H1 (cell line): ENCODE data around the gene CARM1. TPM values are rescaled to one million over a fixed set of nuclear protein-coding genes. Genes with fewer than 3 reads are reported as not detected.

Source experiments
- CTCF ChIA-PET: fragments of 300-600 bp; sonication (Branson Sonifier 250); formaldehyde crosslinking; loops from one replicate; lab custom pipeline; 2021; ENCODE audit not compliant: partially characterized antibody; lab: Charles Lee
- POLR2A ChIA-PET: fragments of 300-600 bp; sonication (Branson Sonifier 250); formaldehyde crosslinking; loops from one replicate; lab custom pipeline; 2021; ENCODE audit warnings: inconsistent platforms; ENCODE audit not compliant: partially characterized antibody; lab: Charles Lee
- DNase-seq, 2 experiments: peaks; one replicate each; pipeline versions ENCODE4 v3.0.0 to v3.0.0-alpha.2; 2010 to 2022; ENCODE audit warnings: low spot score in 2 of 2, low read depth in 1 of 2, mixed read lengths in 1 of 2
- FAIRE-seq: peaks from 2 replicates; lab custom pipeline; 2011; peaks lifted over from hg19 to GRCh38; lab: Jason Lieb, UNC
- H2AFZ ChIP-seq: 2 replicates; pipeline ENCODE4 v1.8.1; 2012; ENCODE audit warnings: low read length, inconsistent platforms
- H2AK5ac ChIP-seq: 2 replicates; pipeline ENCODE4 v1.6.1; 2013; ENCODE audit warnings: low read depth, low read length
- H2BK120ac ChIP-seq: replicated peaks from 2 replicates; pipeline ENCODE3; 2013; ENCODE audit warnings: low read depth, low read length, inconsistent platforms
- H2BK12ac ChIP-seq: 2 replicates; pipeline ENCODE4 v1.6.1; 2013; ENCODE audit warnings: low read depth, low read length
- H2BK15ac ChIP-seq: 2 replicates; pipeline ENCODE4 v1.6.1; 2013; ENCODE audit warnings: low read length
- H2BK20ac ChIP-seq: 2 replicates; pipeline ENCODE4 v1.6.1; 2013; ENCODE audit warnings: low read length
- H2BK5ac ChIP-seq: 2 replicates; pipeline ENCODE4 v1.6.1; 2013; ENCODE audit warnings: low read depth, low read length
- H3K14ac ChIP-seq: 2 replicates; pipeline ENCODE4 v1.6.1; 2013; ENCODE audit warnings: inconsistent platforms; ENCODE audit not compliant: insufficient read length
- H3K18ac ChIP-seq: 2 replicates; pipeline ENCODE4 v1.6.1; 2013; ENCODE audit warnings: low read length; ENCODE audit errors: extremely low read depth
- H3K23ac ChIP-seq: 2 replicates; pipeline ENCODE4 v1.6.1; 2013; ENCODE audit warnings: inconsistent platforms; ENCODE audit not compliant: insufficient read length
- H3K23me2 ChIP-seq: 2 replicates; pipeline ENCODE4 v1.6.1; 2013; ENCODE audit warnings: low read depth, low read length
- H3K27ac ChIP-seq: 2 replicates; pipeline ENCODE4 v1.6.1; 2011; ENCODE audit warnings: low read depth, low read length, inconsistent platforms
- H3K27me3 ChIP-seq, 4 experiments: replicated peaks in 1 of 4; 1 replicate in 1 of 4; 2 replicates in 3 of 4; pipeline versions ENCODE4 v1.6.1 to v1.8.1; 2011 to 2013; ENCODE audit warnings: low read length in 3 of 4, mild to moderate bottlenecking in 3 of 4, inconsistent platforms in 2 of 4, mixed read lengths in 2 of 4, moderate library complexity in 1 of 4; ENCODE audit not compliant: control insufficient read depth in 3 of 4, insufficient read depth in 3 of 4; ENCODE audit errors: extremely low read depth in 1 of 4
- H3K36me3 ChIP-seq, 4 experiments: 2 replicates each; pipeline versions ENCODE4 v1.6.1 to v1.8.1; 2011 to 2013; ENCODE audit warnings: mild to moderate bottlenecking in 4 of 4, low read length in 3 of 4, moderate library complexity in 2 of 4, control low read depth in 1 of 4, inconsistent platforms in 1 of 4; ENCODE audit not compliant: insufficient read depth in 4 of 4, control insufficient read depth in 2 of 4
- H3K4ac ChIP-seq: replicated peaks from 2 replicates; pipeline ENCODE3; 2013; ENCODE audit warnings: low read length, low read depth, mixed read lengths, inconsistent platforms; ENCODE audit not compliant: insufficient read length
- H3K4me1 ChIP-seq, 4 experiments: replicated peaks in 1 of 4; 1 replicate in 1 of 4; 2 replicates in 3 of 4; pipeline versions ENCODE4 v1.6.1 to v1.8.1; 2011 to 2013; ENCODE audit warnings: low read length in 3 of 4, inconsistent platforms in 2 of 4, mixed read lengths in 1 of 4; ENCODE audit not compliant: insufficient read depth in 4 of 4, control insufficient read depth in 3 of 4
- H3K4me2 ChIP-seq, 2 experiments: 2 replicates each; pipeline versions ENCODE4 v1.6.1 to v1.8.1; 2011 to 2013; ENCODE audit warnings: low read depth in 2 of 2, low read length in 2 of 2, control low read depth in 1 of 2, inconsistent platforms in 1 of 2, mild to moderate bottlenecking in 1 of 2; ENCODE audit not compliant: insufficient read depth in 1 of 2
- H3K4me3 ChIP-seq, 4 experiments: fragments of 200-600, 300-600 bp in 1 of 4; sonication (generic), shearing (Covaris generic), sonication (Bioruptor Twin) in 1 of 4; 2 replicates each; pipeline versions ENCODE4 v1.5.1 to v1.8.1; 2011 to 2016; ENCODE audit warnings: low read length in 4 of 4, low read depth in 3 of 4, control low read depth in 2 of 4, inconsistent platforms in 2 of 4, mild to moderate bottlenecking in 2 of 4, mixed read lengths in 1 of 4, moderate library complexity in 1 of 4; ENCODE audit not compliant: insufficient read depth in 2 of 4; ENCODE audit errors: extremely low read depth in 1 of 4
- H3K56ac ChIP-seq: replicated peaks from 2 replicates; pipeline ENCODE3; 2013; ENCODE audit warnings: low read depth, mild to moderate bottlenecking, mixed read lengths, low read length, inconsistent platforms; ENCODE audit not compliant: insufficient read length
- H3K79me1 ChIP-seq: 2 replicates; pipeline ENCODE4 v1.6.1; 2013; ENCODE audit warnings: low read depth, low read length, control low read depth
- H3K79me2 ChIP-seq, 2 experiments: 2 replicates each; pipeline versions ENCODE4 v1.6.1 to v1.8.1; 2012 to 2013; ENCODE audit warnings: low read length in 2 of 2, mild to moderate bottlenecking in 2 of 2, inconsistent platforms in 1 of 2; ENCODE audit not compliant: insufficient read depth in 2 of 2, control insufficient read depth in 1 of 2
- H3K9ac ChIP-seq, 4 experiments: replicated peaks in 1 of 4; 1 replicate in 1 of 4; 2 replicates in 3 of 4; pipeline versions ENCODE4 v1.6.1 to v1.8.1; 2011 to 2013; ENCODE audit warnings: low read depth in 3 of 4, low read length in 3 of 4, control low read depth in 2 of 4, mild to moderate bottlenecking in 2 of 4, moderate library complexity in 2 of 4, inconsistent platforms in 1 of 4; ENCODE audit errors: extremely low read depth in 1 of 4
- H3K9me3 ChIP-seq, 2 experiments: 2 replicates each; pipeline versions ENCODE4 v1.6.1 to v1.8.1; 2012 to 2013; ENCODE audit warnings: mild to moderate bottlenecking in 2 of 2, moderate library complexity in 2 of 2, control low read depth in 1 of 2, inconsistent platforms in 1 of 2, low read depth in 1 of 2, low read length in 1 of 2, mixed read lengths in 1 of 2; ENCODE audit not compliant: insufficient read depth in 2 of 2
- H4K20me1 ChIP-seq, 2 experiments: replicated peaks in 1 of 2; 2 replicates each; pipeline versions ENCODE3 to v1.8.1; 2011 to 2013; ENCODE audit warnings: inconsistent platforms in 2 of 2, low read length in 2 of 2, mild to moderate bottlenecking in 1 of 2; ENCODE audit not compliant: insufficient read depth in 2 of 2, control insufficient read depth in 1 of 2
- H4K5ac ChIP-seq: 2 replicates; pipeline ENCODE4 v1.6.1; 2013; ENCODE audit warnings: low read length, low read depth, mixed read lengths, inconsistent platforms; ENCODE audit not compliant: insufficient read length
- H4K8ac ChIP-seq: 2 replicates; pipeline ENCODE4 v1.8.0; 2013; ENCODE audit warnings: mild to moderate bottlenecking, moderate library complexity, low read length, inconsistent platforms; ENCODE audit not compliant: insufficient read depth; ENCODE audit errors: extremely low read depth
- H4K91ac ChIP-seq: replicated peaks from 2 replicates; pipeline ENCODE3; 2013; ENCODE audit warnings: low read length, mixed read lengths, inconsistent platforms; ENCODE audit not compliant: insufficient read length
- POLR2A ChIP-seq, 2 experiments: IDR thresholded peaks; 1 replicate in 1 of 2; 2 replicates in 1 of 2; pipeline ENCODE4 v1.6.1; 2011; ENCODE audit warnings: low read depth in 2 of 2, low read length in 2 of 2, mild to moderate bottlenecking in 2 of 2; ENCODE audit errors: control extremely low read depth in 1 of 2
- POLR2AphosphoS5 ChIP-seq: IDR thresholded peaks from 2 replicates; pipeline ENCODE4 v1.6.1; 2011; ENCODE audit warnings: low read depth, low read length
- WGBS, 2 experiments: shearing (Covaris generic) in 1 of 2; methylation state at CpG; one replicate each; pipeline versions ENCODE4 v1.1.6 to v1.1.7; 2013 to 2015; ENCODE audit warnings: low lambda C conversion rate in 2 of 2, mixed read lengths in 2 of 2, inconsistent platforms in 1 of 2, low coverage in 1 of 2, missing lambda C conversion rate in 1 of 2; ENCODE audit not compliant: insufficient replicate concordance in 2 of 2, insufficient coverage in 1 of 2, insufficient read length in 1 of 2; ENCODE audit errors: extremely low coverage in 1 of 2, missing lambda C conversion rate in 1 of 2; 5-methylcytosine and 5-hydroxymethylcytosine counted together
- polyA plus RNA-seq, 7 experiments: library from polyadenylated mRNA; depleted of rRNA in 3 of 7; stranded (reverse) in 5 of 7; unstranded in 2 of 7; fragments of >200 nt in 5 of 7; fragments of 200-250 nt in 2 of 7; gene quantifications; 1 replicate in 5 of 7; 2 replicates in 1 of 7; 4 replicates in 1 of 7; pipeline versions ENCODE4 v1.2.1 to v1.2.3, GENCODE V29; 2011 to 2013; ENCODE audit warnings: missing spikeins in 2 of 7, mixed read lengths in 2 of 7
- total RNA-seq: library from RNA; stranded (reverse); fragmentation: NEBNext Ultra II Directional; extraction: Animal tissue kit (Norgen Biotek cat#: 25700); gene quantifications from 2 replicates; pipeline ENCODE4 v1.2.1, GENCODE V29; 2021

CARM1 gene
- total and polyA plus RNA-seq, 2 of the 8 experiments (the other 6 are each of a cell fraction or from before 2014, with no cell fraction given), result 134 to 164 TPM

GRCh38 chr19:10829967-10830366 lies 41.4 kb upstream of the CARM1 start:
- Histone ChIP-seq H2BK5ac (no peak overlapping the region), H3K79me1 (peaks cover 1% of the 10 kb centered on the region; the same call in 1 of the 2 replicates), H3K18ac (no peak overlapping the region), H3K4me1 (peaks cover 0 to 3% (median under 1%) of the 10 kb centered on the region in 4 experiments; a peak in 5 of 7 replicates), H4K8ac (peak overlapping the region; percentile 59; the same call in 1 of the 2 replicates), H3K27me3 (no peaks in the 10 kb centered on the region), H4K20me1 (peaks cover 0 to 9% of the 10 kb centered on the region in 2 experiments), H2BK20ac (no peak overlapping the region), H2AFZ (no peak overlapping the region), H3K23ac (no peak overlapping the region), H3K56ac (no peak overlapping the region), H3K4me3 (no peak overlapping the region), H3K27ac (no peak overlapping the region), H4K91ac (no peak overlapping the region), H2BK120ac (no peak overlapping the region), H3K79me2 (no peaks in the 10 kb centered on the region), H3K4ac (no peak overlapping the region), H4K5ac (no peak overlapping the region), H2BK12ac (no peak overlapping the region), H2AK5ac (no peak overlapping the region), H3K14ac (no peak overlapping the region), H2BK15ac (no peak overlapping the region), H3K9me3 (no peaks in the 10 kb centered on the region), H3K9ac (no peak overlapping the region), H3K36me3 (peaks cover 2 to 34% (median 16%) of the 10 kb centered on the region in 4 experiments; a peak in 7 of 8 replicates), H3K4me2 (no peak overlapping the region), H3K23me2 (0 out of 2 replicates have a peak, but pooled peaks cover under 1% of the 10 kb centered on the region)
- CTCF ChIA-PET, result interaction anchor here (0.7 to 4.8 kb wide), 13 partner anchors 9 to 113 kb away, joined by 3 to 22 read pairs (median 5); partner anchors contain the start of gene DNM2
- POLR2A ChIA-PET, result no interaction called here
- no peak for TF ChIP-seq POLR2AphosphoS5
- TF ChIP-seq POLR2A (IDR thresholded peaks at IDR 0.05; ENCODE audit: control extremely low read depth in 1 of 2, low read depth in 2 of 2, low read length in 2 of 2), result peak in 1 of 2 experiments; percentile 21; a peak in 1 of 3 replicates
- WGBS, 2 experiments, result 87% methylated on average over 15 of the region's 16 CpGs; no CpG with 5 or more reads in 1 of the 2 experiments
- DNase-seq (no peak), FAIRE-seq (no peak)
